ENCODE data around the gene FAM168B. TPM values are rescaled to one million over a fixed set of nuclear protein-coding genes. Genes with fewer than 3 reads are reported as not detected.

The FAM168B gene
- total and polyA plus RNA-seq, 12 donors, result 15.7 to 139 (median 95.9) TPM

DNA sequence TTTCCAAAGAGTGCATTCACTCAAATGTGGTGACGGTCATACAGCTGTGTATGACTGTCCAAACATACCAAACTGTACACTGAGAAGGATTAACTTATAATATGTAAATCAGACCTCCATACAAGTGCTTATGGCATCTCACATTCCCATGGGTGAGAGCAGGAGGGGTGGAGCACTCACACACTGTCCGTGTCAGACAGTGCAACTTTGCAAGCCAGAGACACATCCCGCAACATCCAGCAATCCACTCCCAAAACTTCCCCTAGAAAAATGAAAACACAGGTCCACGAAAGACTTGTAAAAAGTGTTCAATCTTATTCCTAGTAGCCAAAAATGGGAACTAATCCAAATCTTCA is 36.4 kb downstream of the FAM168B start:
- 75 to 84% (median 82%) methylated on average over 4 of the region's 4 CpGs for WGBS, 4 donors
- intact Hi-C loops (cut with DNase I), result no loop called here
- Histone ChIP-seq H3K4me3 (no peak overlapping the region), H3K4me1 (replicated peaks in 1 of 2) (peaks cover 8 to 16% of the 10 kb centered on the region in 2 donors), H3K27ac (no peak overlapping the region), H3K9me3 (replicated peaks in 1 of 3) (no peaks in the 10 kb centered on the region), H3K36me3 (replicated peaks in 1 of 2) (peaks cover 3 to 48% of the 10 kb centered on the region in 2 donors), H3K27me3 (no peaks in the 10 kb centered on the region)
- TF ChIP-seq POLR2A (IDR thresholded peaks at IDR 0.05), result no peak
- TF ChIP-seq, protein P1, sequence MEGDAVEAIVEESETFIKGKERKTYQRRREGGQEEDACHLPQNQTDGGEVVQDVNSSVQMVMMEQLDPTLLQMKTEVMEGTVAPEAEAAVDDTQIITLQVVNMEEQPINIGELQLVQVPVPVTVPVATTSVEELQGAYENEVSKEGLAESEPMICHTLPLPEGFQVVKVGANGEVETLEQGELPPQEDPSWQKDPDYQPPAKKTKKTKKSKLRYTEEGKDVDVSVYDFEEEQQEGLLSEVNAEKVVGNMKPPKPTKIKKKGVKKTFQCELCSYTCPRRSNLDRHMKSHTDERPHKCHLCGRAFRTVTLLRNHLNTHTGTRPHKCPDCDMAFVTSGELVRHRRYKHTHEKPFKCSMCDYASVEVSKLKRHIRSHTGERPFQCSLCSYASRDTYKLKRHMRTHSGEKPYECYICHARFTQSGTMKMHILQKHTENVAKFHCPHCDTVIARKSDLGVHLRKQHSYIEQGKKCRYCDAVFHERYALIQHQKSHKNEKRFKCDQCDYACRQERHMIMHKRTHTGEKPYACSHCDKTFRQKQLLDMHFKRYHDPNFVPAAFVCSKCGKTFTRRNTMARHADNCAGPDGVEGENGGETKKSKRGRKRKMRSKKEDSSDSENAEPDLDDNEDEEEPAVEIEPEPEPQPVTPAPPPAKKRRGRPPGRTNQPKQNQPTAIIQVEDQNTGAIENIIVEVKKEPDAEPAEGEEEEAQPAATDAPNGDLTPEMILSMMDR (IDR thresholded peaks at IDR 0.05), result no peak
- peak in 1 of 7 donors; percentile 4 for DNase-seq

DNA sequence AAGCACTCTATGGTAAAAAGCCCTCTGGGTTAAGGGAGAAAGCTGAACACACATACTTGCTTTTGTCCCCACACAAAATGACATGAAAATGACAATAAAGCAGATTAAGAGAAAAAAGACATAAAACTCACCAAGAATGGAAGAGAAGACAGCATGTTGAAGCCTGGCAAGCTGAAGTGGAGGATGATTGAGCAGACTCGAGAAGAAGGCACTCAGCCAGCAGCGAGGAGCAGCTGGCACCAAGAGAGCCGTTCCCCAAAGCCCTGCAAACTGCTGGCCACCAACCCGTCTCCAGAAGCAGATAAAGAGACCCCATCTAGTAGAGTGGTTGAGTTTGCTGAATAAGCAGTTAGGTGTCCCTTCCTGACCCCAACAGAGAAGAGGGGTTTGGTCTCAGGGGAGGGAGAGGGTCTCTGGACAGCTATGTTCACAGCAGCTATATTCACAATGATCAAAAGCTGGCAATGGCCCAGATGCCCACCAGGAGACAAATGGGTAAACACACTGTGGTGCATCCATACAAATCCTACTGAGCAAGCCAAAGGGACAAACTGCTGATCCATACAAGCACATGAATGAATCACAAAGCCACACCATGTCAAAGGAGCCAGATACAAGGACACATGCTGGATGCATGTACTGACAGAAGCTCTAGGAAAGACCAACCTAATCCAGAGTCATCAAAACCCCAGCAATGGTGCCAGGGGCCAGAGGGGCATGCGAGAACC is 36.9 kb downstream of the FAM168B start:
- Histone ChIP-seq H3K27ac (no peak overlapping the region), H3K27me3 (no peaks in the 10 kb centered on the region), H3K36me3 (replicated peaks in 1 of 2) (peaks cover 4 to 53% of the 10 kb centered on the region in 2 donors), H3K9me3 (replicated peaks in 1 of 3) (no peaks in the 10 kb centered on the region), H3K4me1 (replicated peaks in 1 of 2) (peaks cover 7 to 11% of the 10 kb centered on the region in 2 donors), H3K4me3 (no peak overlapping the region)
- WGBS, 4 donors, result 54 to 75% (median 67%) methylated on average over 4 to 5 of the region's 5 CpGs
- peak in 1 of 7 donors; percentile 15 for DNase-seq
- TF ChIP-seq, protein P1 (IDR thresholded peaks at IDR 0.05), result no peak
- TF ChIP-seq POLR2A (IDR thresholded peaks at IDR 0.05), result no peak
- intact Hi-C loops (cut with DNase I), result no loop called here

DNA sequence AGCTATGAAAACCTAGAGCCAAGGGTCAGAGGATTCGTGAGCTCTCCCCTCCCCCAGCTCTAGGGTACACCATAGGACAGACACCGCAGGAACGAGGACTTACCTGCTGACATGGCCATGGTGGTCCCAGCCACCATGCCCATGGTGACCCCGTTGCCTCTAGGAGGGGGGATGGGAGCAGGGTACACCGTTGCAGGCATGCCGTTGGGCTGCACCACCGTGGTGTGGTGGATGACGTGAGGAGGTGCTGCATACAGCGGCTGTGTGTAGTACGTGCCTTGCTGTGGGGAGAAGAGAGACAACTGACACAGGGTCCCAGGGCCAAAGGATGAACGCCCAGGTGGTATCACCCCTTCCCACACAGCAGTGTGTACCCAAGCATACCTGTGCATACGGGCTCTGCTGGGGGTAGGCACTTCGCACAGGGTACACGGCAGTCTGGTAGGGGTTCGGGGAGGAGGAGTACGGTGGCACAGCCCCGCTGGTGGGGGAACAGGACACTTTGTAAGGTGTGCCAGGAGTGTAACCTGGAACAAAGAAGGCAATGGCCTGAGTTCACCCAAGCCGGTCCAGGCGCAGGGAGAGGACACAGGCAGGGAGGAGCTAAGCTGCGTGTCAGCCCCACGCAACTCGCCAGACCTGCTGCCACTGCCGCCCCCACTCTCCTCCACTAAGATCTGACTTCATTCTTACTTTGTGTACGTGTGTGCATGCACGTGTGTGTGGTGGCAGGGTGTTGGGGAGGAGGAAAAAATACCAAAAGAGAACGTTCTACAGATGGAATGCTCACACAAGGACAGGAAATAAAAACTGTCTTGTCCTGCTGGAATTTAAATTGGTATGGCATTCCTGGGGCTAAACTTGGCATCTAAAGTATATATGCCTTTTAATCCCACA is 37.8 kb downstream of the FAM168B start:
- peak in 2 of 7 donors; percentile 4 to 5 for DNase-seq
- Histone ChIP-seq H3K27ac (no peak overlapping the region), H3K4me3 (no peak overlapping the region), H3K27me3 (no peaks in the 10 kb centered on the region), H3K36me3 (replicated peaks in 1 of 2) (peaks cover 4 to 63% of the 10 kb centered on the region in 2 donors), H3K9me3 (replicated peaks in 1 of 3) (no peaks in the 10 kb centered on the region), H3K4me1 (replicated peaks in 1 of 2) (peaks cover 7 to 8% of the 10 kb centered on the region in 2 donors)
- TF ChIP-seq, protein P1 (IDR thresholded peaks at IDR 0.05), result no peak
- TF ChIP-seq POLR2A (IDR thresholded peaks at IDR 0.05), result no peak
- WGBS, 4 donors, result 88 to 96% (median 93%) methylated on average over 21 to 26 of the region's 26 CpGs
- intact Hi-C loops (cut with DNase I), result no loop called here

DNA sequence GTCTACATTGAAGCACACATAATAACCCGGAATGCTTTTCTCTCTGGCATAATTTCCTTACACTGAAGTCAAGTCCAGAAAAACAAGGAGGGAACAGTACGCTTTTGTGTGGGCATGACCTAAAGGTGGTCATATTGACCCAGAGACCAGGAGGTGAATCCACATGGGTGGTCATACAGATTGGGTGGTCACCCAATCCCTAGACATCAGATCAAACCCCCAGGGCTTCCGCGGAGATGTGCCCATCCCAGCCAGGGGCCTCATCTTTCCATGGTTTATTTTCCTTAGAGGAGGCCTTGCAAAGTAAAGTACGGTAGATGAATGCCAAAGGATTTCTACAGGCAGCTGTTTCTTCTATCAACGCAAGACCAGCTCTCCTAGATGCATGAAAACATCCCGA is 38.8 kb downstream of the FAM168B start:
- no peaks in the 10 kb centered on the region for H3K27me3 ChIP-seq
- no peaks in the 10 kb centered on the region for H3K9me3 ChIP-seq (replicated peaks in 1 of 3)
- intact Hi-C loops (cut with DNase I), result no loop called here
- H3K4me3 ChIP-seq, result no peak overlapping the region
- no peak for DNase-seq
- WGBS, 4 donors, result 94 to 96% (median 96%) methylated on average over 4 to 7 of the region's 7 CpGs
- peaks cover 4 to 72% of the 10 kb centered on the region in 2 donors for H3K36me3 ChIP-seq (replicated peaks in 1 of 2)
- H3K4me1 ChIP-seq (replicated peaks in 1 of 2), result peaks cover 7 to 8% of the 10 kb centered on the region in 2 donors
- TF ChIP-seq, protein P1 (IDR thresholded peaks at IDR 0.05), result no peak
- no peak for TF ChIP-seq POLR2A (IDR thresholded peaks at IDR 0.05)
- H3K27ac ChIP-seq, result no peak overlapping the region

Measured in adrenal gland (tissue), 12 donors.